ENCODE measurements around the gene PHOX2B.

GRCh38 chr4:41795796-41796385 lies 47.4 kb upstream of the PHOX2B start:
- no peak for TF ChIP-seq CTCF (conservative IDR thresholded peaks at IDR 0.05; ENCODE audit: low read depth, low read length)
- no peak for TF ChIP-seq EZH2 (IDR thresholded peaks at IDR 0.05; ENCODE audit: low read length, unreplicated experiment)
- no peak for TF ChIP-seq EZH2phosphoT487 (IDR thresholded peaks at IDR 0.05; ENCODE audit: borderline replicate concordance, low read length)
